ENCODE measurements around the gene MUC4. TPM values are rescaled to one million over a fixed set of nuclear protein-coding genes. Genes with fewer than 3 reads are reported as not detected.
"Not testable (repeated sequence)": the region's sequence is repeated elsewhere in the genome, so short reads cannot be mapped to it uniquely, and the experiment has no call there.

The MUC4 gene
- polyA plus RNA-seq, 1 donor = 0.53 TPM

DNA sequence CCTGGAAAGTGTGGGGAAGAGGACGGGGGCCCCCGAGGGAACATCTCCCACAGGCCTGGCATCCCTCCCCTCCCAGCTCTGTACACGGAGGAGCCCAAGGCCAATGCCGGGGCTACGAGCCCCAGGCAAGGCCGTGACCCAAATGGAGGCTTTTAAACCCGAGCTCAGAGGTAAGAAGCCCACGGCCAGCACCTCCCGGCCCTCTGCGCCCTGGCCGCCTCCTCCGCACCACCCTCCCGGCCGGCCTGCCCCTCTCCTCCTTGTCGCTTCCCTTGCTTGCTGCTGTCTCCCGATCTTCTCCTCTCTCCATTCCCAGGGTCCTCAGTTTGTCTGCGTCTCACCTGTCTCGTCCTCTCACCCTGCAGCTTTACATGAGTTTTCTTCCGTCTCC lies 1.3 kb downstream of the MUC4 start:
- no peak for DNase-seq (ENCODE audit: low read depth)

DNA sequence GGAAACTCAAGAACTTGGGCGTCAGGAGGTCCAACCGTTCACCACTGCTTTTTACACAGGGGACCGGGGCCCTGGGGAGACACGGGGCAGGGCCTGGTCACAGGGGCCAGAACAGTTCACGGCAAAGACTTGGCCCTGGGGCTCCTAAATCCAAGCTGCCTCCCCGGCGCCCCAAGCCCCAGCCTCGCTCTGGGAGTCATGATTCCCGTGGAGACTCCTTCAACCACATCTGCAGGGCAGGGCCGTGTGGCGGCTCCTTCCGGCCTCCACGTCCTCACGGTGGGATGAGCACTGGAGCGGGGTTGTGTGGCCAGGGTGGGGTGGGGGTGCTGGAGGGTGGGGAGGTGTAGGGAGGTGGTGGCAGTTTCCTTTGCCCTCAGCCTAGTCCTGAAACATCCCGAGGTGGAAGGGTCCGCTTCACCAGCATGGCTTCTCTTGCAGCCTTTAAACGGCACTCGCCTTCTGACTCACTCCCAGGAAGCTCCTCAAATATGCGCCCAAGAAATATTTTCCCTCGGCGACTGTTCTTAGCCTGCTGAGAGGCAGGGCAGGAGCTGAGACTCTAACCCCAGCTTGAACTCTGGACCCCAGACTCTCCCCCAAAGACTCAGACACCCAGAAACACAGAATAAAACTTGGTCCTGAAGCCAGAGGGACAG lies 1.8 kb downstream of the MUC4 start:
- DNase-seq (ENCODE audit: low read depth) = no peak

DNA sequence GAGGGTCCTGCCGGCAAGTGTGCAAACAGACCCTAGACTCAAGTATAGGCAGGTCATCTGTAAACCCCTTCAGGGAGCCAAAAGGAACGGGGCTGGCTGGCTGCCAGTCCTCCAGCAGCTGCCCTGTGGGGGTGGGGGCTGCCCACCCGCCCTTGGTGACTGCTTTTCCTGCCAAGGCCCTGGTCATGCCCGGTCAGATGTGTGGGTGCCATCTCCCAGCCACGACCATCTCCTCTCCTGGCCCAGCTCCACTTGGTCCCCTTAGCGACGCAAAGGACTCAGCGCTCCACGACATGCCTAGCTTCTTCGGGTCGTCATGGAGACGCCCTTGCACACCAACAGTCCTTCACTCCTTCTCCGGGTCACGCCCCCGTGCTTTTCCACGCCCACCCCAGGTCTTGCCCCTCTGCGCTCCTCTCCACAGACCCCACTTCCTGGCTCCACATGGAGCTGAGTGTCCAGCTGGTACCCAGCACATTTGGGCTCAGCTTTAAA lies 2.4 kb downstream of the MUC4 start:
- no peak for DNase-seq (ENCODE audit: low read depth)

DNA sequence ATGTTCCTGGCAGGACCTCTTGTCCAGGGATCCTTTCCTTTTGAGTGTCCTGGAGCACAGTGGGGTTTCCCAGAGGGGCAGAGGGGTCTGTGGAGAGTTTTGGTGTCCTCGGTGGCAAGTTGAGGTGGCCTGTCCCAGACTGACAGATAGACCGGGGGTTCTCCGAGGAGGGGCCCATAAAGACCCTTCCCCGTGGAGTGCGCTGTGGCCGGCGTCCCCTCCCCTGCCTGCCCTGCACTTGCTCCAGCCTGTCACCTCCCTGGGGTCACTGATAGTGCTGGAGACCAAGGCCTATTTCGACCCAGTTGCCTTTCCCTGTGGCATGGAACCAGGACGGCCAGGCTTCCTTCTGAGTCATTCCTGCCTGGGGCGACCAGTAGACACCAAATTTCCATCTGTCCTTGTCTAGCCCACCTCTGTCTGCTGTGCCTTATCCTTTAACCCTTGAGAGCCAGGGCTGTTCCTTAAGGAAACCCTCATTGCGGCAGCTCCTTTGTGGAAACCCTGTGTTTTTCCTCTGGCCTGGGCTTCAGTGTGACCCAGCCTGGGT lies 2.9 kb downstream of the MUC4 start:
- no peak for DNase-seq (ENCODE audit: low read depth)

DNA sequence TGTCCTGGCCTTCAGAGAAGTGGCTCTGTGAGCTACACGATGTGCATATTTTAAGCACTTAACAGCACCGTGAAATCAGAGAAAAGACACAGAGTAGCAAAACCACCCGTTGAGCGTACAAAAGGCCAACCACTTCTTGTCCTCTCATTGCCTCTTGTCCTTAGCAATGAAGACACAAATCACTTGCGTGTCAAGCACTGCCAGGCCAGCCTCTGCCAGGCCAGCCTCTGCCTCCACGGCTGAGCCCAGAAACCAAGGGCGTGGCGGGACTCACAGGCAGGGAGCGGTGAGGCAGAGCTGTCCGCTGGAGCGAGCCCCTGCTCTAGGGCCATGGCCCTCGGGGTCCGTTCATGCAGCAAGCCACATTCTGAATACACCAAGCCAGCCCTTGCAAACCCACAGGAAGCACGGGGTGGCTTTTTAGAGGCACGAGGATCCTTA lies 4.0 kb downstream of the MUC4 start:
- no peak for DNase-seq (ENCODE audit: low read depth)

DNA sequence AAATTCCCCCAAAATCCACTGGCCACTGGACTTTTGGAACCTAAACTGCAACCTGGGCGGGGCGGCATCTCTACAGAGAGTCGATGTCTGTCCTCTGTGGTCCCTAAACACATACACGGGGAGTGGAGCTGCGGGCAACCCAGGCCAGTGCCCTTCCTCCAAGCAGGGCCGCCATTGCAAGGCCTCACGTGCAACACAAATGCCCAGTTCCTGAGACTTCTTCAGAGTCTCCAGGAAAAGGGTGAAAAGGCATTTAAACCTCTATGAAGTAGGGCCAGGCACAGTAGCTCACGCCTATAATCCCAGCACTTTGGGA lies 4.9 kb downstream of the MUC4 start:
- no peak for DNase-seq (ENCODE audit: low read depth)

DNA sequence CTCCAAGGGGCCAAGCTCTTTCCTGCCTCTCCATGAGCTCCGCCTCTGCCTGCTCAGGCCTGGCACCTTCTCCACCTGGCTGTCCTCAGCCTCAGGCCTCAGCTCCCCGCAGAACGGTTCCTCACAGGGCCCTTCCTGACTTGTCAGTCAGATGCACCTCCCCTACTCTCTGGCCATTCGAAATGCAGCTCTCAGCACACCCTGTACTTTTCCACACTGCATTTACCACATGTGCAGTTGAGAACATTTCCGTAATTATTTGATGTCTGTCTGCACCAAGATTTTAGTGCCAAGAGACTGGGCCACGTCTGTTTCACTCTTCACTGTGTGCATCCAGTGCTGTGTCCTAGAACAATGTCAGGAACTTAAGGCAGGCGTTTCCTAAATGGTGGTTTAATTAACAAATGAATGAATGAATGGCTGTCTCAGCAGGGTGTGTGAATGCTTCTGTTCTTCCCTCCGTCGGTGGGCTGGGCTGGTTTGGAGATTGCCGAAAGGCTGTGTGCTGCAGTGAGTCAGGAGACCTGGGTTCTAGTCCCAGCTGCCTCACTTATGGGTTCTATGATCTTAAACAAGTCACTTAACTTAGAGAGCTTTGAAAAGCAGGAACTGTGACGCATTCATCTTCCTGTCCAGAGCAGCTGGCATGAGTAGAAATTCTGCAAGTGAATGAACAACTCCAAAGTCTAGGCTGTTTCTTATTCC lies 5.4 kb downstream of the MUC4 start:
- no peak for DNase-seq (ENCODE audit: low read depth)

DNA sequence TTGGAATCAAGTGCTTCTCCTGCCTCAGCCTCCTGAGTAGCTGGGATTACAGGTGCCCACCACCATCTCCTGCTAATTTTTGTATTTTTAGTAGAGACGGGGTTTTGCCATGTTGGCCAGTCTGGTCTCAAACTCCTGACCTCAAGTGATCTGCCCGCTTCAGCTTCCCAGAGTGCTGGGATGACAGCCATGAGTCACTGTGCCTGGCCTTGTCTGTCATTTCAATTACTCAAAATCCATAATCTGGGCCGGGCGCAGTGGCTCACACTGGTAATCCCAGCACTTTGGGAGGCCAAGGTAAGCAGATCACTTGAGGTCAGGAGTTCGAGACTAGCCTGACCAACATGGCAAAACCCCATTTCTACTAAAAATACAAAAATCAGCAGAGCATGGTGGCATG lies 6.1 kb downstream of the MUC4 start:
- not testable (repeated sequence) for DNase-seq (ENCODE audit: low read depth)

DNA sequence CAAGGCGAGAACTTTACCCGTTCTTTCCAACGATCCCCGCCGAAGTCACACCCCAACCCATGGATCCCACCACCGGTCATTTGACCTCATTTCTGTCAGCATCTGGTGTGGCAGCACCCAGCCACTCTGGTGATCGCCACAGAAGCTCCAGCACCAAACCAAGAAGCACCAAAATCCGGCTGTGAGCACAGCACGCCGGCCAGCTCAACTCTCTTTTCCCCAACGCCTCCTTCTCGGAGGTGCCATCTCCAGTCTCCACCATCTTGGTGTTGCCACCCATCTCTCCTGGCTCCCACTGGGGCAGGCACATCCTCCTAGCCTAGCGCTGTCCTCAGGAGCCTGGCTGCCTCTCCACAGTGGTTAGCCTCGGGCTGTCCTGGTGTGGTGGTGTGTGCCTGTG lies 6.5 kb downstream of the MUC4 start:
- no peak for DNase-seq (ENCODE audit: low read depth)

DNA sequence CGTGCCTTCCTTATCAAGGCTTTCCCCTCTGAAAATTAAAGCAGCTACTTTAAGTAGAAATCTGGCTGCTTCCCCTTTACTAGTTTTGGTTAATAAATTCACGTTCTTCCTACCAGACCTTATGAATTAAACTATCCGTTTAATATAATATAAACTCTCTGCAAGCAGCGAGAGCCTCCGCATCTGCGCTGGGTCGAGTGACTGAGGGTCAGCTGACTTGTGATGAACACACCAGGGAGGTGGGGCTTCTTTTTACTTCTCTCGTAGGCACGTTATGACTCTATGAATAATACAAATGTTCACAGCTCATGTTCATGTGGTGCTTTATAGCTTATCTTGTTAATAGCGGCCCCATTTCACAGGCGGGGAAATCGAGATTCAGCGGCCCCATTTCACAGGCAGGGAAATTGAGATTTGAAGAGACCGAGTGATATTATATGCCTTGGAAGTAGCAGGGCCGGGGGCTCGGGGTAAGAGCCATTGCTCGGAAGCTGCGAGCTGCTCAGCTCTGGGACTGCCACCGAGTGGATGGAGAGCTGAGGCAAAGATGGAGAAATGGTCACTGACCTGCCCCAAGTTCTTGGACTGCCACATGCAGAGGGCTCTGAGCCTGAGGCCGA lies 8.3 kb downstream of the MUC4 start:
- no peak for DNase-seq (ENCODE audit: low read depth)

DNA sequence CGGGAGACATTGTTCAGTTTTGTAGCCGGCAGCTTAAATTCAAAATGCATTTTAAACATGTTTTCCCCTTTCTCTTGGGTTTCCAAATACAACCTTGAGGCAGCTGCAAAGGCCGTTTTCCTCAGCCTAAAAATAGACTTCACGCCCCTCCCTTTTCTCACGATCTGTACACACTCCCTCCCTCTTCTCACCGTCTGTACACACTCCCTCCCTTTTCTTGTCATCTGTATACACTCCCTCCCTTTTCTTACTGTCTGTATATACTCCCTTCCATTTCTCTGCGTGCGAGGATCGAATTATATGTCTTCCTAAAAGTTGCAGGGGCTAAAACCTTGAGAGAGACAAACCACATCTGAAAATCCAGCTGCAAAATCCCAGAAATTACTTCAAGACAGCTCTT lies 8.9 kb downstream of the MUC4 start:
- DNase-seq (ENCODE audit: low read depth) = peak; percentile 49

DNA sequence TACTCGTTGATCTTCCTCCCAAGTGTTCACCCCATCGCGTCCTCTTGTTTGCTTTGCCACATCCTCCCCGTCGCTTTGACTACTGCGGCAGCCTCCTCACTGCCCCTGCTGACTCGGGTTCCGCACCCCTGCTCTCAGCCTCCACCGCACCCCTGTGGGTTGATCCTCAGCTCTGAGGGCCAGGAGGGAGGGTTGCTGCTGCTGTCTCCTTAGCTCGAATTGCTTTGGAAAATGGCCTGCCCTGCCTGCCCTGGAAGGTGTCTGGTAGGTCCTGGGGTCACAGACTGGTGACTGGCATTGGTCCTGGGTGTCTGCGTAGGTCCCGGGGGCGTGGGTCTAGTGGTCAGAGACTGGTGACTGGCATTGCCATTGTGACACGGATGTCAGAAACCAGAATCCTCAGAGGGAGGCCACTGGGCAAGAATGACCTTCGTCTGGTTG lies 9.4 kb downstream of the MUC4 start:
- no peak for DNase-seq (ENCODE audit: low read depth)

DNA sequence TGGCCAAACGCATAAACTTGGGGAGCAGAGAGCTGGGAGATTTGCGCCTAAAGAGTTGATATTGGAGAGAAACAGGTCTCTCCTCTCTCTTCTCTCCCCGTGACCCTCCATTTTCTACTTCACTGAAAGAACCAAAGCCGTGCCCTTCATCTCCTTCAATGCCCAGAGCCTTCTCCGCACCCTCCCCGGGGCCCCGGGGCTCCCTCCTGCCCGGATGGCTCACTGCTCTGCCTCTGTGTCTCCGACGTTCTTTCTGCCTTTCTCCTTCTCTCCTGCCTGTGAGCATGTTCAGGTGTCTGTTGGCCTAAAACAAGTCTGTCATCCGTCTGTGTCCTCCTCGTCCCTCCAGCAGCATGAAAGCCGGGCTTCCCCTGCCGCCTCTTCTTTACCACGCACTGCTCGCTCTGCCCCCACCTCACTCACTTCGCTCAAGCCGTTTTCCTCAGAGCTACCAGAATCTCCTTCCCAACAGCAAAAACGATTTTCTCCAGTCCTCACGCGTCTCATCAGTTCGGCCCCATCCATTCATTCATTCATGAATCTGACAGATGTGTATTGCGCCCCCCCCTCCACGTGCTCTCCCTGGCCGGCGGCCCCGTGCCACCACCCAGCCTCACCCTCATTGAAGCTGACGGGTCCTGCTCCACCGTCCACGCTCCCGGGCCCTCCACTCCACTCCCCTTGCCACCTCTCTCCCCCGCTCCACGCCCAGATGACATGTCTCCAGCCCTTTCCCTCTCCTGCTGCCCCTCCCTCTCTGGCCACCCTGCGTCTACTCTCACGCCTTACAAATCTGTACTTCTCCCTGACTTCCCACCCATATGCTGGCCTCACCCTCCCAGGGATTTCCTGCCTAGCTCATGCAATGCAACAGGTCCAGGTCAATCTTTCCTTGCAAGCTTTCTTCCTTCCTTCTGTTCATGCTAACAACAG lies 10.2 kb downstream of the MUC4 start:
- no peak for DNase-seq (ENCODE audit: low read depth)

DNA sequence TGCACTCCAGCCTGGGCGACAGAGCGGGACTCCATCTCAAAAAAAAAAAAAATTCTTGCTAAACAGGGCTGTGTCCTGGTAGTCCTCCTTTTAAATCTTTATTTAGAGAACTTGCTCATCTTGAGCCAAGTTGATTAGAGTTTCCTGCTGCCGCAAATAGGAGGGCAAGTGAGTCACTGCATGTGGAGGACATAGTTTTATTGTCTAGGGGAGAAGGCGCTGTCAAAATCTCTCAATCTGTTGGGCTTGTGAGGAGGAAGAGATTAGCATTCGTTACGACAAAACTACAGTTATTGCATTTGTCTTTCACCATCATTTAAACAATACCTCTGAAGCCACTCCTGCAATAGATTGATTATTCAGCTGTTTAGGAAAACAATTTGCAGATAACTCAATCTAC lies 11.5 kb downstream of the MUC4 start:
- no peak for DNase-seq (ENCODE audit: low read depth)

DNA sequence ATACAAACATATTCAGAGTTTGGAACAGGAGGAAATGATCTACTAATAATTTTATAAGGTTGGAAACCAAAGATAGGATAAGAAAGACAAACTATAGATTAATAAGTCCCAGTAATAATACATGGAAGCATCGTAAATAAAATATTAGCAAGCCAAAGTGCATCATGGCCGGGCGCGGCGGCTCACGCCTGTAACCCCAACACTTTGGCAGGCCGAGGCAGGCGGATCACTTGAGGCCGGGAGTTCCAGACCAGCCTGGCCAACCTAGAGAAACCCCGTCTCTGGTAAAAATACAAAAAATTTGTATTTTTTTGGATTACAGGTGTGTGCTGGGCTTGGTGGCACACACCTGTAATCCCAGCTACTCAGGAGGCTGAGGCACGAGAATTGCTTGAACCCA lies 14.9 kb downstream of the MUC4 start:
- no peak for DNase-seq (ENCODE audit: low read depth)

DNA sequence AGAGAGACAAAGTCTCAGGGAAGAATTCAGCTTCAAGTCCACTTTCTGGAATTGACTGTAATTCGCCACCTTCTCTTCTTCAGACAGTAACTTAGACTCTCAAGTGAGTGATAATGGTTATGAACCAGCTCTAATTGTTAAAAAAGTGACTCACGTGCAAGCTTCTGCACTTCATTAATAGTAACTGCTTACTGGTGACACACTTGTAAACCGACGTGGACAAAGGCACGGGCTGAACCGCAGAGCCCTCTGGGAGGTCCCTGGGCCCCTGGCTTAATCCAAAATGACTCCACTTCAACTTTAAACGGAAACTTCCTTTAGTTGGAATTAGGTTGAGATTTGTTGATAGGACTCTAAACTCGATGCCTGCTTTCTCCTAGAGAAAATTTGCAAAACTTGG lies 17.0 kb downstream of the MUC4 start:
- DNase-seq (ENCODE audit: low read depth) = no peak

DNA sequence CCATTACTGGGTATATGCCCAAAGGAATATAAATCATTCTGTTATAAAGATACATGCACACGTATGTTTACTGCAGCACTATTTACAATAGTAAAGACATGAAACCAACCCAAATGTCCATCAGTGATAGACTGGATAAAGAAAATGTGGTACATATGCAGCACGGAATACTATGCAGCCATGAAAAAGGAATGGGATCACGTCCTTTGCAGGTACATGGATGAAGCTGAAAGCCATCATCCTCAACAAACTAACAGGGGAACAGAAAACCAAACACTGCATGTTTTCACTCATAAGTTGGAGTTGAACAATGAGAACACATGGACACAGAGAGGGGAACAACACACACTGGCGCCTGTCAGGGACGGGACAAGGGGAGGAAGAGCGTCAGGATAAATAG lies 19.1 kb downstream of the MUC4 start:
- DNase-seq (ENCODE audit: low read depth) = not testable (repeated sequence)

DNA sequence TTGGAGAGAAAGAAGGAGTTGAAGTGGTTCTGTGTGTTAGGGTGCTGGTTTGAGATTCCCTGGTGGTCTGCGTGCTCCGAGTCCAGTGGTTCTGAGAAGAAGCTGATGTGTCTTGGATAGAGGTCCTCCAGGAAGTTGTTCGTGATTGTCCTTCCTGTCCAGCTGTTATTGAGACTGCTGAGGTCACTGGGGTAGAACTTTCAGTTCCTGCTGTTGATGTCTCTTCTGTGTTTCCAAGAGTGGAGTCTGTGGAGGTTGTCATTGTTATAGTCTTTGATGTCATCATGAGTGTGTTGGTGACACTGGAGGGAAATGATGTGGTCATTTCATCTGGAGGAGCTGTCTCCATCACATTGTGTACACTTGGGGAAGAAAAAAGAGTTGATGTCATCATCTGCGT lies 20.8 kb downstream of the MUC4 start:
- no peak for DNase-seq (ENCODE audit: low read depth)

DNA sequence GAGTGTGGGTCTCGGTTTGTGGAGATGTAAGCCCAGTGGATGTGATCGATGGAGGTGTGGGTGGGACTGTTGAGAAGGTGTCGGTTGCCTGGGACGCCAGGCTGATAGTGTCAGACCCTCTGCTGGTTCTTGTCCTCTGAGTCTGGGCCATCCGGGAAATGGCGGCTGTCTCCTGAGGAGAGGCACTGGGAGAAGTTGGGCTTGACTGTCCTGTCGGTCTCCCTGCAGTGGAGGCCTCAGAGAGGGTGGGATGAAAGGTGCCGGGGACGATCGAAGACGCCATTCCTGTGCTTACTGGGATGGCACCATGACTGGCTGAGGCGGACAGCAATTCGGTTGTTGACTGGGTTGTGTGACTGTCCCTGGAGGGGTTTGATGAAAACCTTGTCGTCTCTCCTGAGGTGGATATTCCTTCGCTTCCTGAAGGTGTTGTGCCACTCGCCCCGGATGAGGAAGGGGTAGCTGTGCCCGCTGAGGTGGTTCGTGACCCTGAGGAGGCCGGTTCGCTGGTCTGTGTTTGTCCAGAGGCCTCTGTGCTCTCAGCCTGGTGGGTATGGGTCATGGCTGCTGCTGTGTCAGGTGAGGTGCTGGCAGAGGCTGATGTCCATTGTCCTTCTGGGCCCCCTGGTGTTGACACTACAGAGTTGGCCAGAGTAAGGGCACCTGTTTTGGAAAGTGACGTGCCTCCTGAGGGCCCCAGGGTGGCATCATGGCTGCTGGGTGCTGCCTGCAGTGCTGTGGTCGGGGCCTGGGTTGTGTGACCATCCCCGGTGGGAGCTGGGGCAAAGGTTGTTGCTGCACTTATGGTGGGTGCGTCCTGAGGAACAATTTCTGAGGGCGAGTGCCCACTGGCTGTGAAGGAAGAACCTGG lies 22.8 kb downstream of the MUC4 start:
- no peak for DNase-seq (ENCODE audit: low read depth)

DNA sequence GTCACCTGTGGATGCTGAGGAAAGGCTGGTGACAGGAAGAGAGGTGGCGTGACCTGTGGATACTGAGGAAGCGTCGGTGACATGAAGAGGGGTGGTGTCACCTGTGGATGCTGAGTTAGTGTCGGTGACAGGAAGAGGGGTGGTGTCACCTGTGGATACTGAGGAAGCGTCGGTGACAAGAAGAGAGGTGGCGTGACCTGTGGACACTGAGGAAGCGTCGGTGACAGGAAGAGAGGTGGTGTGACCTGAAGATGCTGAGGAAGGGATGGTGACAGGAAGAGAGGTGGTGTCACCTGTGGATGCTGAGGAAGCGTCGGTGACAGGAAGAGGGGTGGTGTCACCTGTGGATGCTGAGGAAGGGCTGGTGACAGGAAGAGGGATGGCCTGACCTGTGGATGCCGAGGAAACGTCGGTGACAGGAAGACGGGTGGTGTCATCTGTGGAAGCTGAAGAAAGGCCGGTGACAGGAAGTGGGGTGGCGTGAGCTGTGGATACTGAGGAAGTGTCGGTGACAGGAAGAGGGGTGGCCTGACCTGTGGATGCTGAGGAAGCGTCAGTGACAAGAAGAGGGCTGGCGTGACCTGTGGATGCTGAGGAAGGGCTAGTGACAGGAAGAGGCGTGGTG lies 25.8 kb downstream of the MUC4 start:
- DNase-seq (ENCODE audit: low read depth) = not testable (repeated sequence)
